ENCODE data around the gene NDUFB4.

Gene NDUFB4

DNA sequence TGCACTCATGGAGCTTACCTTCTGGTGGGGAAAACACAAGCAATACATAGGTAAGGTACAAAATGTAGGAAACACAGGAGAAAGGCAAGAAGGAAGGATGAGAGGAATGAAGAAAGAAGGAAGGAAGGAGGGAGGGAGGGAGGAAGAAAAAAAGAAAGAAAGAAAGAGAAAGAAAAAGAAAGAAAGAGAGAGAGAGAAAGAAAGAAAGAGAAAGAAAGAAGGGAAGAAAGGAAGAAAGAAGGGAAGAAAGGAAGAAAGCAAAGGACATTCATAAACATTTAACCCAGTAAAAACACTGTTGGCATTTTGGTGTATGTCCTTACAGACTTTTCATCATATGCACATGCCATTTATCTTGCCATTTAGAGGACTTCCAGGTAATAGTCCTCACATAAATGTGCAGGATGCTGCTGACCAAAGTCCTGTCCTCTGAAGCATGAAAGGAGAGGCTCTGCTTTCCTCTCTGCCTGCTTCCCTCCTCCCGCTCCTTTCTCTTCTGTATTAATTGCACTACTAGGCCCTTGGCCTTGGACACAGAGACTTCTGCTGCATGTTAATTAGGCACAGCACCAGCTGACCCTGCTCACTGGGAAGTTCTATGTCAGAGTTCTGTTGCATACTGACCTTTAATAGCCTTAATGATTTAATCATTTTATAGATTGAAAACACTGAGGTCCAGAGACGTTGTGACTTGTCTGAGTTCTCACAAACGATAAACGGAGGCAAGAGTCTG is 29.7 kb upstream of the NDUFB4 start:
- no peak for DNase-seq (ENCODE audit: low read depth)
- H3K4me3 ChIP-seq (ENCODE audit: low read depth, low read length) = no peak overlapping the region
- TF ChIP-seq, protein P1, sequence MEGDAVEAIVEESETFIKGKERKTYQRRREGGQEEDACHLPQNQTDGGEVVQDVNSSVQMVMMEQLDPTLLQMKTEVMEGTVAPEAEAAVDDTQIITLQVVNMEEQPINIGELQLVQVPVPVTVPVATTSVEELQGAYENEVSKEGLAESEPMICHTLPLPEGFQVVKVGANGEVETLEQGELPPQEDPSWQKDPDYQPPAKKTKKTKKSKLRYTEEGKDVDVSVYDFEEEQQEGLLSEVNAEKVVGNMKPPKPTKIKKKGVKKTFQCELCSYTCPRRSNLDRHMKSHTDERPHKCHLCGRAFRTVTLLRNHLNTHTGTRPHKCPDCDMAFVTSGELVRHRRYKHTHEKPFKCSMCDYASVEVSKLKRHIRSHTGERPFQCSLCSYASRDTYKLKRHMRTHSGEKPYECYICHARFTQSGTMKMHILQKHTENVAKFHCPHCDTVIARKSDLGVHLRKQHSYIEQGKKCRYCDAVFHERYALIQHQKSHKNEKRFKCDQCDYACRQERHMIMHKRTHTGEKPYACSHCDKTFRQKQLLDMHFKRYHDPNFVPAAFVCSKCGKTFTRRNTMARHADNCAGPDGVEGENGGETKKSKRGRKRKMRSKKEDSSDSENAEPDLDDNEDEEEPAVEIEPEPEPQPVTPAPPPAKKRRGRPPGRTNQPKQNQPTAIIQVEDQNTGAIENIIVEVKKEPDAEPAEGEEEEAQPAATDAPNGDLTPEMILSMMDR (IDR thresholded peaks at IDR 0.05; ENCODE audit: control insufficient read depth, extremely low read depth, insufficient read depth) = no peak

- no peak for DNase-seq (ENCODE audit: low read depth)
- TF ChIP-seq, protein P1 (IDR thresholded peaks at IDR 0.05; ENCODE audit: control insufficient read depth, extremely low read depth, insufficient read depth) = peak; percentile 55
- H3K4me3 ChIP-seq (ENCODE audit: low read depth, low read length) = peak overlapping the region; percentile 13
Observed at GRCh38 chr3:120567370-120568201, 28.6 kb upstream of the NDUFB4 start.

DNA sequence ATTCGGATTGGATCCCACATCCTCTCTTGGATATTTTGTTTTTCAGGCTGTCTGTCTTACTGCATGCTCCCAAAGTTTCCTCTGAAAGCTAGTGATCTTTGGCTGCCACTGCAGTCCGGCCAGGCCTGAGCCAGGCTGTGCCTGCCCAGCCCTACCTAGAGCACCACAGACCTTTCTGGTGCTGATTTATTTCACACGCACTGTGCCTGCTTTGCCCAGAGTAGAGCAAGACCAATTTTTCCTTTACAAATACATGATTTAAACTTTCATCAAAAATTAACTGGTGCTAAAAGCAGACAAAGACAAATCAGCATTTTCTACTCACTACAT is 28.0 kb upstream of the NDUFB4 start:
- no peak for DNase-seq (ENCODE audit: low read depth)
- no peak overlapping the region for H3K4me3 ChIP-seq (ENCODE audit: low read depth, low read length)
- TF ChIP-seq, protein P1 (IDR thresholded peaks at IDR 0.05; ENCODE audit: control insufficient read depth, extremely low read depth, insufficient read depth) = no peak

DNA sequence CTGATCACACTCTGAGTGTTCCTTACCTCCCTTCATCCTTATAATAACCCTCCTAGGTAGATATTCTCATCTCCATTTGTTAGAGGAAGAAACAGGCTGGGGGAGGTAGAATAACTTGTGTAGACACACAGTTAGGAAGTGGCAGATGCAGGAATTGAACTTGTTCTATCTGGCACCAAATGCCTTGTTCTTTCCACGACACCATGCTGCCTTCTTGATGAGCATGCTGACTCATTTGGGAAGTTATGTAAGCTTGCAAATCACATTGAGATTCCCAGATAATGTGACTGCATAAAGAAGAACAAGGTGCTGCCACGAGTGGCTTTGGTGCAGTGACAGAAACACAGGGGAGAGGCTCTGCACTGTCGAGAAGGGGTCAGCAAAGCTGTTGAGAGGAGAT is 27.5 kb upstream of the NDUFB4 start:
- no peak for DNase-seq (ENCODE audit: low read depth)
- TF ChIP-seq, protein P1 (IDR thresholded peaks at IDR 0.05; ENCODE audit: control insufficient read depth, extremely low read depth, insufficient read depth) = no peak
- no peak overlapping the region for H3K4me3 ChIP-seq (ENCODE audit: low read depth, low read length)

GRCh38 chr3:120569222-120570057 is 26.7 kb upstream of the NDUFB4 start:
- TF ChIP-seq, protein P1 (IDR thresholded peaks at IDR 0.05; ENCODE audit: control insufficient read depth, extremely low read depth, insufficient read depth) = no peak
- no peak for DNase-seq (ENCODE audit: low read depth)

DNA sequence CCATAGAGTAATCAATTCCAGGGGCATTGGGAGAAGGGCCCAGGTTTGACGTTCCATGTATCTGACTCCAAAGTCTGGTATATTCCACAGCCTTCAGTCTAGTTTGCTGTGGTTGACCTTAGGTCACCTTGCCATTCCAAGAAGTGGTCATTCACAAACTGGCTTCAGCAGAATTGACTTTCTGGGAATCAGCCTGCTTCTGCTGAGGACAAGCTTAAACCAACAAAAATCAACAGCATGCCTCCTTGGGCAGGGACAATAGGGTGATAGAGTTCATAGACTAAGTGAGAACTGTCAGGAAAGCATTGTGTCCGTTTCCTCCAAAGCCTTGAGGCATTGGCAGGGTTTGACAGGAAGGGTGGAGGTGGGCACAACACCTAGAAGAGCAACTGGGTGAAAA is 24.1 kb upstream of the NDUFB4 start:
- TF ChIP-seq, protein P1 (IDR thresholded peaks at IDR 0.05; ENCODE audit: control insufficient read depth, extremely low read depth, insufficient read depth) = no peak
- H3K4me3 ChIP-seq (ENCODE audit: low read depth, low read length) = no peak overlapping the region
- DNase-seq (ENCODE audit: low read depth) = no peak

More at GRCh38 chr3:120569222-120570057, 26.7 kb upstream of the NDUFB4 start:
- H3K4me3 ChIP-seq (ENCODE audit: low read depth, low read length) = no peak overlapping the region
